Kidney tubule cell (primary cell): ENCODE data around the gene LAPTM4A.

Source experiments
- DNase-seq: peaks from one replicate; pipeline ENCODE4 v3.0.0-alpha.2; 2018; ENCODE audit warnings: low spot score

The LAPTM4A gene

GRCh38 chr2:20019747-20020146 is 31.7 kb downstream of the LAPTM4A start:
- DNase-seq, result no peak

GRCh38 chr2:20018601-20019152 is 32.8 kb downstream of the LAPTM4A start:
- peak; percentile 26 for DNase-seq

- no peak for DNase-seq
Observed at GRCh38 chr2:20016346-20016745, 35.1 kb downstream of the LAPTM4A start.

- peak; percentile 64 for DNase-seq
Observed at GRCh38 chr2:20015482-20016083, 35.8 kb downstream of the LAPTM4A start.

- DNase-seq, result no peak
Observed at GRCh38 chr2:20013126-20013849, 38.1 kb downstream of the LAPTM4A start.

GRCh38 chr2:20012282-20013125 is 38.9 kb downstream of the LAPTM4A start, which contains the start of gene MATN3:
Gene MATN3 (minus strand): TSS chr2:20012668. CDS start chr2:20012631, 37 bp downstream.
- peak; percentile 41 for DNase-seq

- no peak for DNase-seq
Observed at GRCh38 chr2:20012032-20012281, 39.5 kb downstream of the LAPTM4A start.

- DNase-seq, result no peak
Observed at GRCh38 chr2:20011276-20012031, 40.0 kb downstream of the LAPTM4A start.

GRCh38 chr2:20008703-20009102 is 42.7 kb downstream of the LAPTM4A start:
- DNase-seq, result no peak

GRCh38 chr2:20005891-20006470 is 45.4 kb downstream of the LAPTM4A start:
- DNase-seq, result no peak

- DNase-seq, result no peak
Observed at GRCh38 chr2:20005067-20005627, 46.3 kb downstream of the LAPTM4A start.

GRCh38 chr2:20001361-20001863 is 50.0 kb downstream of the LAPTM4A start:
- DNase-seq, result peak; percentile 12

GRCh38 chr2:19993731-19994130 is 57.7 kb downstream of the LAPTM4A start:
- no peak for DNase-seq

GRCh38 chr2:19991895-19992294 is 59.5 kb downstream of the LAPTM4A start:
- no peak for DNase-seq

GRCh38 chr2:19990416-19990728 is 61.1 kb downstream of the LAPTM4A start:
- no peak for DNase-seq

GRCh38 chr2:19989667-19990415 is 61.6 kb downstream of the LAPTM4A start, which contains the start of gene WDR35:
Gene WDR35 (minus strand): TSS chr2:19990105. CDS start chr2:19990015, 90 bp downstream.
- peak; percentile 91 for DNase-seq

- no peak for DNase-seq
Observed at GRCh38 chr2:19989342-19989666, 62.1 kb downstream of the LAPTM4A start.

- DNase-seq, result no peak
Observed at GRCh38 chr2:19988600-19988999, 62.8 kb downstream of the LAPTM4A start.

GRCh38 chr2:19987936-19988335 is 63.5 kb downstream of the LAPTM4A start:
- no peak for DNase-seq
